K562 (cell line): ENCODE results near the gene MCM7. TPM values are rescaled to one million over a fixed set of nuclear protein-coding genes. Genes with fewer than 3 reads are reported as not detected.

Source experiments
- ATAC-seq: fragments of 200-7000 bp; cut with Tn5 transposase; 3 replicates; pipeline ENCODE4 v1.9.1; 2020; ENCODE audit warnings: moderate library complexity
- BruUV-seq: library from RNA; stranded (reverse); fragments of 400-500 nt; replicated peaks from 2 replicates; lab custom pipeline; 2021; lab: Mats Ljungman, UMichigan
- CTCF ChIA-PET: fragments of 300-600 bp; formaldehyde crosslinking; extraction: SDS; loops from one replicate; lab custom pipeline; 2021; ENCODE audit warnings: low intra/inter-chr PET ratio; lab: Yijun Ruan, JAX
- POLR2A ChIA-PET: fragments of 300-600, 350-650 bp; sonication (Branson Sonifier 250); formaldehyde crosslinking; extraction: SDS; loops from one replicate; lab custom pipeline; 2021; ENCODE audit warnings: antibody characterized with exemption, inconsistent platforms; lab: Yijun Ruan, JAX
- DNase-seq, 4 experiments: peaks; one replicate each; pipeline versions ENCODE4 v3.0.0 to v3.0.0-alpha.2; 2011 to 2018; ENCODE audit warnings: low spot score in 3 of 4, mixed read lengths in 3 of 4; ENCODE audit errors: extremely low read depth in 1 of 4
- FAIRE-seq: peaks from 2 replicates; lab custom pipeline; 2011; peaks lifted over from hg19 to GRCh38; lab: Jason Lieb, UNC
- H2AFZ ChIP-seq: 2 replicates; pipeline ENCODE4 v1.6.0; 2011; ENCODE audit warnings: low read depth, low read length, control low read depth, inconsistent platforms
- H3K27ac ChIP-seq: fragments of 200-600 bp; 3 replicates; pipeline ENCODE4 v1.8.0; 2011; ENCODE audit warnings: low read depth, mild to moderate bottlenecking, control low read depth, inconsistent platforms, low read length, moderate library complexity, mixed read lengths; ENCODE audit errors: extremely low read depth
- H3K27me3 ChIP-seq, 2 experiments: fragments of 300-600 bp in 1 of 2; 2 replicates in 1 of 2; 3 replicates in 1 of 2; pipeline versions ENCODE4 v1.6.0 to v1.8.0; 2011; ENCODE audit warnings: inconsistent platforms in 2 of 2, low read length in 2 of 2, mild to moderate bottlenecking in 1 of 2, mixed read lengths in 1 of 2, moderate library complexity in 1 of 2; ENCODE audit not compliant: control insufficient read depth in 2 of 2, insufficient read depth in 2 of 2
- H3K36me3 ChIP-seq: fragments of 300-600 bp; 3 replicates; pipeline ENCODE4 v1.8.0; 2011; ENCODE audit warnings: mild to moderate bottlenecking, low read length, inconsistent platforms; ENCODE audit not compliant: control insufficient read depth, insufficient read depth
- H3K4me1 ChIP-seq, 2 experiments: fragments of 200-600 bp in 1 of 2; replicated peaks in 1 of 2; 2 replicates in 1 of 2; 3 replicates in 1 of 2; pipeline versions ENCODE4 v1.5.1 to v1.8.0; 2011; ENCODE audit warnings: inconsistent platforms in 2 of 2, low read length in 2 of 2, mild to moderate bottlenecking in 1 of 2, mixed read lengths in 1 of 2, moderate library complexity in 1 of 2; ENCODE audit not compliant: control insufficient read depth in 2 of 2, insufficient read depth in 2 of 2
- H3K4me2 ChIP-seq: 2 replicates; pipeline ENCODE4 v1.6.1; 2011; ENCODE audit warnings: low read length, control low read depth, inconsistent platforms, mixed read lengths; ENCODE audit not compliant: insufficient read depth
- H3K4me3 ChIP-seq: fragments of 200-600 bp; sonication (generic), shearing (Covaris generic); 2 replicates; pipeline ENCODE4 v1.5.1; 2016; ENCODE audit warnings: control low read depth, inconsistent platforms
- H3K79me2 ChIP-seq: fragments of 200-600 bp; 3 replicates; pipeline ENCODE4 v1.8.0; 2011; ENCODE audit warnings: low read length, inconsistent platforms; ENCODE audit not compliant: control insufficient read depth, insufficient read depth
- H3K9ac ChIP-seq, 2 experiments: 2 replicates each; pipeline versions ENCODE4 v1.6.0 to v1.6.1; 2011; ENCODE audit warnings: low read depth in 2 of 2, low read length in 2 of 2, control low read depth in 1 of 2, inconsistent platforms in 1 of 2, mild to moderate bottlenecking in 1 of 2, mixed read lengths in 1 of 2; ENCODE audit not compliant: insufficient read depth in 1 of 2
- H3K9me1 ChIP-seq: one replicate; pipeline ENCODE4 v1.6.0; 2011; ENCODE audit warnings: inconsistent platforms, mild to moderate bottlenecking, low read length, moderate library complexity; ENCODE audit not compliant: control insufficient read depth, insufficient read depth
- H3K9me3 ChIP-seq: replicated peaks from 2 replicates; pipeline ENCODE4 v1.5.1; 2011; ENCODE audit warnings: low read depth, low read length, inconsistent platforms; ENCODE audit not compliant: control insufficient read depth, insufficient read depth
- H4K20me1 ChIP-seq: replicated peaks from 2 replicates; pipeline ENCODE4 v1.6.1; 2011; ENCODE audit warnings: low read length, inconsistent platforms, mixed read lengths; ENCODE audit not compliant: control insufficient read depth, insufficient read depth
- ATF7 ChIP-seq: fragments of 450-650 bp; IDR thresholded peaks from 2 replicates; pipeline ENCODE4 v1.7.1; 2014; ENCODE audit warnings: mild to moderate bottlenecking, moderate library complexity
- BRD9 ChIP-seq: fragments of 450-650 bp; IDR thresholded peaks from 2 replicates; pipeline ENCODE4 v1.6.1; 2018; ENCODE audit warnings: low read depth; ENCODE audit not compliant: partially characterized antibody
- FOXJ3 ChIP-seq: sonication (generic); formaldehyde crosslinking; IDR thresholded peaks from 2 replicates; pipeline ENCODE4 v1.4.0; 2020; ENCODE audit warnings: mild to moderate bottlenecking, missing genetic modification reagents
- HSF4 ChIP-seq: fragments of 250-450 bp; sonication (Bioruptor Pico); IDR thresholded peaks from 2 replicates; pipeline ENCODE4 v2.1.2; 2022; ENCODE audit warnings: mild to moderate bottlenecking, moderate library complexity, borderline replicate concordance
- MAFG ChIP-seq: fragments of 450-650 bp; conservative IDR thresholded peaks from 2 replicates; pipeline ENCODE4 v1.6.1; 2016; ENCODE audit warnings: missing genetic modification characterization, missing compliant biosample characterization
- NR2F6 ChIP-seq: fragments of 450-650 bp; formaldehyde crosslinking; IDR thresholded peaks from 2 replicates; pipeline ENCODE4 v1.4.0; 2020; ENCODE audit warnings: mild to moderate bottlenecking
- POLR2AphosphoS5 ChIP-seq: IDR thresholded peaks from 2 replicates; pipeline ENCODE4 v1.6.1; 2011; ENCODE audit warnings: mild to moderate bottlenecking, low read depth, low read length, moderate library complexity; ENCODE audit not compliant: control insufficient read depth, insufficient read depth
- POLR3G ChIP-seq: IDR thresholded peaks from 2 replicates; pipeline ENCODE4 v1.6.1; 2011; ENCODE audit not compliant: insufficient read length, insufficient replicate concordance; ENCODE audit errors: extremely low read depth
- PTRF ChIP-seq: fragments of 450-650 bp; IDR thresholded peaks from 2 replicates; pipeline ENCODE4 v1.6.1; 2016; ENCODE audit warnings: mild to moderate bottlenecking, missing genetic modification characterization, missing compliant biosample characterization
- RBFOX2 ChIP-seq: fragments of 200-400 bp; formaldehyde crosslinking; IDR thresholded peaks from 2 replicates; pipeline ENCODE4 v1.6.1; 2017; ENCODE audit warnings: low read depth, mild to moderate bottlenecking, low read length, moderate library complexity
- SAFB ChIP-seq: fragments of 200-400 bp; formaldehyde crosslinking; IDR thresholded peaks from 2 replicates; pipeline ENCODE4 v1.6.1; 2017; ENCODE audit warnings: low read depth, low read length, borderline replicate concordance
- SMARCA5 ChIP-seq: fragments of 450-650 bp; IDR thresholded peaks from 2 replicates; pipeline ENCODE4 v1.6.1; 2016
- SMARCC2 ChIP-seq: fragments of 450-650 bp; IDR thresholded peaks from 2 replicates; pipeline ENCODE4 v1.6.1; 2017; ENCODE audit warnings: antibody characterized with exemption, moderate library complexity, mild to moderate bottlenecking, low read depth
- SPI1 ChIP-seq: IDR thresholded peaks from 2 replicates; pipeline ENCODE4 v1.6.1; 2011; ENCODE audit warnings: low read depth, low read length, control low read depth, borderline replicate concordance
- XRCC4 ChIP-seq: IDR thresholded peaks from one replicate; pipeline ENCODE4 v1.6.1; 2011; ENCODE audit not compliant: insufficient read depth, insufficient read length; ENCODE audit errors: extremely low read depth
- ZBTB8A ChIP-seq: fragments of 450-650 bp; IDR thresholded peaks from 2 replicates; pipeline ENCODE4 v1.6.1; 2018; ENCODE audit warnings: mild to moderate bottlenecking, moderate library complexity; ENCODE audit not compliant: partially characterized antibody
- ZNF124 ChIP-seq: sonication (generic); formaldehyde crosslinking; IDR thresholded peaks from 2 replicates; pipeline ENCODE4 v1.8.1; 2022; ENCODE audit warnings: missing genetic modification reagents
- ZNF311 ChIP-seq: fragments of 250-450 bp; sonication (Bioruptor Pico); IDR thresholded peaks from 2 replicates; pipeline ENCODE4 v1.4.0; 2020; ENCODE audit warnings: mild to moderate bottlenecking, moderate library complexity
- ZSCAN29 ChIP-seq: fragments of 450-650 bp; IDR thresholded peaks from 2 replicates; pipeline ENCODE4 v1.6.1; 2017
- WGBS: fragments of 100-300 bp; shearing (Covaris generic); methylation state at CpG from one replicate; pipeline ENCODE4 v1.1.6; 2016; ENCODE audit warnings: low coverage, mixed read lengths; ENCODE audit not compliant: insufficient coverage; ENCODE audit errors: missing lambda C conversion rate; 5-methylcytosine and 5-hydroxymethylcytosine counted together
- in situ Hi-C: fragments of 300-500 bp; cut with MboI; formaldehyde crosslinking; loops from 4 replicates; pipeline ENCODE4 v1.15.0; 2018; ENCODE audit warnings: inconsistent platforms, mixed read lengths
- intact Hi-C: fragments of 100-400 bp; cut with micrococcal nuclease; formaldehyde crosslinking; loops from 2 replicates; pipeline ENCODE4 v1.14.2; 2022
- polyA plus RNA-seq, 8 experiments: library from polyadenylated mRNA; depleted of rRNA in 4 of 8; stranded (reverse) in 5 of 8; unstranded in 3 of 8; fragments of >200 nt; fragmentation: Nextera tagmentation in 2 of 8; fragmentation: Illumina TruSeq in 1 of 8; extraction: Ambion mirVana in 2 of 8; extraction: Trizol in 1 of 8; gene quantifications; 2 replicates each; pipeline versions ENCODE4 v1.2.1 to v1.2.3, GENCODE V29; 2011 to 2014; ENCODE audit warnings: inconsistent platforms in 1 of 8, missing spikeins in 1 of 8
- total RNA-seq, 7 experiments: library from RNA; depleted of rRNA in 6 of 7; stranded (reverse); fragments of >200 nt in 6 of 7; fragmentation: Illumina TruSeq in 2 of 7; extraction: Trizol in 2 of 7; gene quantifications; 2 replicates each; pipeline versions ENCODE4 v1.2.1 to v1.2.3, GENCODE V29; 2011 to 2021; ENCODE audit warnings: low replicate concordance in 1 of 7
- TF ChIP-seq, protein P1 (sequence below): IDR thresholded peaks from 2 replicates; pipeline ENCODE4 v1.6.1; 2011; ENCODE audit warnings: borderline replicate concordance, low read depth, mild to moderate bottlenecking, moderate library complexity, low read length; ENCODE audit not compliant: insufficient read depth, poor library complexity, severe bottlenecking
- TF ChIP-seq, protein P2 (sequence below): sonication (generic); formaldehyde crosslinking; IDR thresholded peaks from 2 replicates; pipeline ENCODE4 v1.5.0; 2020; ENCODE audit warnings: missing genetic modification reagents

Gene MCM7
- total and polyA plus RNA-seq, 9 of the 15 experiments (the other 6 are each of a cell fraction or from before 2014, with no cell fraction given), result 329 to 856 (median 437) TPM

- peak overlapping the region; percentile 72 for H3K4me3 ChIP-seq
- BruUV-seq, result TSS peak; percentile 85
- DNase-seq (peak; percentile 59 to 77 (median 66)), FAIRE-seq (peak; percentile 29), ATAC-seq (peak; percentile 68)
- H2AFZ ChIP-seq, result peak overlapping the region; percentile 95
- ChIA-PET CTCF (no interaction called here), POLR2A (interaction anchor here (0.7 to 1.7 kb wide), 5 partner anchors 11 to 99 kb away, joined by 3 to 15 read pairs (median 3); partner anchors contain the start of genes AP4M1 and MCM7)
- H3K79me2 ChIP-seq, result peaks cover 22% of the 10 kb centered on the region
- H3K27ac ChIP-seq, result peak overlapping the region; percentile 88
- H4K20me1 ChIP-seq, result 0 out of 2 replicates have a peak, but pooled peaks cover 4% of the 10 kb centered on the region
- peaks cover 30 to 48% of the 10 kb centered on the region in 2 experiments for H3K4me1 ChIP-seq
- no peaks in the 10 kb centered on the region for H3K27me3 ChIP-seq
- H3K9me3 ChIP-seq, result no peaks in the 10 kb centered on the region
- H3K4me2 ChIP-seq, result peak overlapping the region; percentile 99
- H3K9me1 ChIP-seq, result no peaks in the 10 kb centered on the region
- intact Hi-C loops, result loop anchor here (1.0 to 2.0 kb wide), 2 partner anchors 19 to 38 kb away; partner anchors contain the start of genes AP4M1 and MCM7
- 15% methylated on average over 19 of the region's 19 CpGs for WGBS
- H3K9ac ChIP-seq, result peak overlapping the region; percentile 86 to 88
- H3K36me3 ChIP-seq, result peaks cover 1% of the 10 kb centered on the region; the same call in 1 of the 3 replicates
- in situ Hi-C loops, result loop anchor here (10.0 kb wide), 1 partner anchor 1715 kb away; no protein-coding TSS in a partner anchor
- TF ChIP-seq SPI1 (0 out of 2 replicates have a peak, but pooled peaks have one; percentile 4), NR2F6 (CRISPR knock-in tag) (no peak), RBFOX2 (no peak), SMARCC2 (no peak), SAFB (no peak), SMARCA5 (peak; percentile 59; the same call in 1 of the 2 replicates), ZNF311 (no peak), FOXJ3 (no peak), POLR3G (no peak), PTRF (no peak), XRCC4 (no peak), ATF7 (peak; percentile 1; the same call in 1 of the 2 replicates), MAFG (no peak), ZSCAN29 (no peak), BRD9 (no peak), ZNF124 (no peak), ZBTB8A (no peak), HSF4 (CRISPR knock-in tag) (no peak), POLR2AphosphoS5 (no peak)
- TF ChIP-seq, protein P1, sequence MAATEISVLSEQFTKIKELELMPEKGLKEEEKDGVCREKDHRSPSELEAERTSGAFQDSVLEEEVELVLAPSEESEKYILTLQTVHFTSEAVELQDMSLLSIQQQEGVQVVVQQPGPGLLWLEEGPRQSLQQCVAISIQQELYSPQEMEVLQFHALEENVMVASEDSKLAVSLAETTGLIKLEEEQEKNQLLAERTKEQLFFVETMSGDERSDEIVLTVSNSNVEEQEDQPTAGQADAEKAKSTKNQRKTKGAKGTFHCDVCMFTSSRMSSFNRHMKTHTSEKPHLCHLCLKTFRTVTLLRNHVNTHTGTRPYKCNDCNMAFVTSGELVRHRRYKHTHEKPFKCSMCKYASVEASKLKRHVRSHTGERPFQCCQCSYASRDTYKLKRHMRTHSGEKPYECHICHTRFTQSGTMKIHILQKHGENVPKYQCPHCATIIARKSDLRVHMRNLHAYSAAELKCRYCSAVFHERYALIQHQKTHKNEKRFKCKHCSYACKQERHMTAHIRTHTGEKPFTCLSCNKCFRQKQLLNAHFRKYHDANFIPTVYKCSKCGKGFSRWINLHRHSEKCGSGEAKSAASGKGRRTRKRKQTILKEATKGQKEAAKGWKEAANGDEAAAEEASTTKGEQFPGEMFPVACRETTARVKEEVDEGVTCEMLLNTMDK, result no peak
- TF ChIP-seq, protein P2, sequence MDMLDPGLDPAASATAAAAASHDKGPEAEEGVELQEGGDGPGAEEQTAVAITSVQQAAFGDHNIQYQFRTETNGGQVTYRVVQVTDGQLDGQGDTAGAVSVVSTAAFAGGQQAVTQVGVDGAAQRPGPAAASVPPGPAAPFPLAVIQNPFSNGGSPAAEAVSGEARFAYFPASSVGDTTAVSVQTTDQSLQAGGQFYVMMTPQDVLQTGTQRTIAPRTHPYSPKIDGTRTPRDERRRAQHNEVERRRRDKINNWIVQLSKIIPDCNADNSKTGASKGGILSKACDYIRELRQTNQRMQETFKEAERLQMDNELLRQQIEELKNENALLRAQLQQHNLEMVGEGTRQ, result no peak
Observed at GRCh38 chr7:100119970-100120732, 19.0 kb upstream of the MCM7 start.
